ENCODE data around the gene CDK14.

DNA sequence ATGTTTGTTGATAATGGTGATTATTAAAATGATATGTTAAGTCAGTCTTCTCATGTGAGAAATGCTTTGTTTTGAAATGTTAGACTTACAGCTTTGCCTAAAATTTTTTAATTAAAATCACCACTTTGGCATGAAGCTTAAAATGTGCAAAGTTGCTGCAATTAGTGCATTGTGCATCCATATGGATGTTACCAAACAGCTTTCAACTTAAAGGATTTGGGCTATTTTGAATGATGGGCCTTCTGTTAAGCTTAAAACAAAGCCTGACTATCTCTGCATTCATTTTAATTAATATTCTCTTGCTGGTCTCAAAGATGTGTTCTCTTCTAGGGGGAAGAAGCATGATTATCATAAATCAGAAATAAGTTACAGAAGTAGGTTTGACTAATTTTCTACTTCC is 603.5 kb downstream of the CDK14 start:
- TF ChIP-seq, protein P1, sequence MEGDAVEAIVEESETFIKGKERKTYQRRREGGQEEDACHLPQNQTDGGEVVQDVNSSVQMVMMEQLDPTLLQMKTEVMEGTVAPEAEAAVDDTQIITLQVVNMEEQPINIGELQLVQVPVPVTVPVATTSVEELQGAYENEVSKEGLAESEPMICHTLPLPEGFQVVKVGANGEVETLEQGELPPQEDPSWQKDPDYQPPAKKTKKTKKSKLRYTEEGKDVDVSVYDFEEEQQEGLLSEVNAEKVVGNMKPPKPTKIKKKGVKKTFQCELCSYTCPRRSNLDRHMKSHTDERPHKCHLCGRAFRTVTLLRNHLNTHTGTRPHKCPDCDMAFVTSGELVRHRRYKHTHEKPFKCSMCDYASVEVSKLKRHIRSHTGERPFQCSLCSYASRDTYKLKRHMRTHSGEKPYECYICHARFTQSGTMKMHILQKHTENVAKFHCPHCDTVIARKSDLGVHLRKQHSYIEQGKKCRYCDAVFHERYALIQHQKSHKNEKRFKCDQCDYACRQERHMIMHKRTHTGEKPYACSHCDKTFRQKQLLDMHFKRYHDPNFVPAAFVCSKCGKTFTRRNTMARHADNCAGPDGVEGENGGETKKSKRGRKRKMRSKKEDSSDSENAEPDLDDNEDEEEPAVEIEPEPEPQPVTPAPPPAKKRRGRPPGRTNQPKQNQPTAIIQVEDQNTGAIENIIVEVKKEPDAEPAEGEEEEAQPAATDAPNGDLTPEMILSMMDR (IDR thresholded peaks at IDR 0.05; ENCODE audit: insufficient read depth, low read length): no peak
- TF ChIP-seq POLR2AphosphoS5 (IDR thresholded peaks at IDR 0.05; ENCODE audit: low read depth): no peak
- TF ChIP-seq GABPA (IDR thresholded peaks at IDR 0.05; ENCODE audit: low read depth): no peak
- no peak for TF ChIP-seq REST (IDR thresholded peaks at IDR 0.05; ENCODE audit: insufficient replicate concordance, low read depth)
- no peak for TF ChIP-seq SPI1 (IDR thresholded peaks at IDR 0.05; ENCODE audit: borderline replicate concordance, low read depth)
